ENCODE results near the gene FCN1.

- TF ChIP-seq CTCF (IDR thresholded peaks at IDR 0.05) (no peak), POLR2A (IDR thresholded peaks at IDR 0.05) (no peak)
Observed at GRCh38 chr9:134867917-134868750, 49.6 kb downstream of the FCN1 start.
